ENCODE results near the gene PPP1R12C. TPM values are rescaled to one million over a fixed set of nuclear protein-coding genes. Genes with fewer than 3 reads are reported as not detected.

PPP1R12C gene
- total and polyA plus RNA-seq, 4 donors: 104 to 432 (median 176) TPM

GRCh38 chr19:55083004-55083850 lies 34.2 kb downstream of the PPP1R12C start:
- WGBS, 2 donors: 25 to 30% methylated on average over 41 to 42 of the region's 42 CpGs

GRCh38 chr19:55082020-55082851 lies 35.2 kb downstream of the PPP1R12C start:
- H3K27ac ChIP-seq (ENCODE audit: low read depth in 1 of 2, low read length in 2 of 2): no peak overlapping the region

More at GRCh38 chr19:55083004-55083850, 34.2 kb downstream of the PPP1R12C start:
- H3K4me1 ChIP-seq (ENCODE audit: control insufficient read depth in 1 of 2, insufficient read depth in 2 of 2, low read length in 2 of 2): no peaks in the 10 kb centered on the region
- H3K27ac ChIP-seq (ENCODE audit: low read depth in 1 of 2, low read length in 2 of 2): no peak overlapping the region
- intact Hi-C loops (cut with DNase I): no loop called here
- H3K36me3 ChIP-seq (ENCODE audit: control insufficient read depth in 1 of 2, insufficient read depth in 2 of 2, low read length in 1 of 2): no peaks in the 10 kb centered on the region
- ATAC-seq (ENCODE audit: low FRiP score) (no peak), DNase-seq (no peak)
- no peak overlapping the region for H3K4me3 ChIP-seq (ENCODE audit: low read length in 2 of 2)
- no peaks in the 10 kb centered on the region for H3K27me3 ChIP-seq (ENCODE audit: control insufficient read depth in 1 of 2, insufficient read depth in 2 of 2, low read length in 1 of 2)
- no peaks in the 10 kb centered on the region for H3K9me3 ChIP-seq (ENCODE audit: control insufficient read depth, low read length)

GRCh38 chr19:55081770-55082019 lies 35.7 kb downstream of the PPP1R12C start:
- H3K4me3 ChIP-seq (ENCODE audit: low read length in 2 of 2): no peak overlapping the region
- DNase-seq: no peak
- H3K27ac ChIP-seq (ENCODE audit: low read depth in 1 of 2, low read length in 2 of 2): no peak overlapping the region
- no peaks in the 10 kb centered on the region for H3K9me3 ChIP-seq (ENCODE audit: control insufficient read depth, low read length)
- intact Hi-C loops (cut with DNase I): no loop called here
- no peak for ATAC-seq (ENCODE audit: low FRiP score)
- H3K36me3 ChIP-seq (ENCODE audit: control insufficient read depth in 1 of 2, insufficient read depth in 2 of 2, low read length in 1 of 2): no peaks in the 10 kb centered on the region
- no peaks in the 10 kb centered on the region for H3K27me3 ChIP-seq (ENCODE audit: control insufficient read depth in 1 of 2, insufficient read depth in 2 of 2, low read length in 1 of 2)
- no peaks in the 10 kb centered on the region for H3K4me1 ChIP-seq (ENCODE audit: control insufficient read depth in 1 of 2, insufficient read depth in 2 of 2, low read length in 2 of 2)
- 3 to 5% methylated on average over 21 to 22 of the region's 22 CpGs for WGBS, 2 donors

More at GRCh38 chr19:55082020-55082851, 35.2 kb downstream of the PPP1R12C start:
- 4 to 7% methylated on average over 61 to 64 of the region's 64 CpGs for WGBS, 2 donors
- DNase-seq (no peak), ATAC-seq (ENCODE audit: low FRiP score) (no peak)
- Histone ChIP-seq H3K27me3 (ENCODE audit: control insufficient read depth in 1 of 2, insufficient read depth in 2 of 2, low read length in 1 of 2) (no peaks in the 10 kb centered on the region), H3K36me3 (ENCODE audit: control insufficient read depth in 1 of 2, insufficient read depth in 2 of 2, low read length in 1 of 2) (no peaks in the 10 kb centered on the region), H3K4me1 (ENCODE audit: control insufficient read depth in 1 of 2, insufficient read depth in 2 of 2, low read length in 2 of 2) (no peaks in the 10 kb centered on the region), H3K4me3 (ENCODE audit: low read length in 2 of 2) (no peak overlapping the region), H3K9me3 (ENCODE audit: control insufficient read depth, low read length) (no peaks in the 10 kb centered on the region)
- intact Hi-C loops (cut with DNase I): no loop called here

GRCh38 chr19:55080968-55081769 lies 36.3 kb downstream of the PPP1R12C start:
- intact Hi-C loops (cut with DNase I): no loop called here
- Histone ChIP-seq H3K4me1 (ENCODE audit: control insufficient read depth in 1 of 2, insufficient read depth in 2 of 2, low read length in 2 of 2) (no peaks in the 10 kb centered on the region), H3K36me3 (ENCODE audit: control insufficient read depth in 1 of 2, insufficient read depth in 2 of 2, low read length in 1 of 2) (no peaks in the 10 kb centered on the region), H3K9me3 (ENCODE audit: control insufficient read depth, low read length) (no peaks in the 10 kb centered on the region), H3K27me3 (ENCODE audit: control insufficient read depth in 1 of 2, insufficient read depth in 2 of 2, low read length in 1 of 2) (no peaks in the 10 kb centered on the region), H3K27ac (ENCODE audit: low read depth in 1 of 2, low read length in 2 of 2) (no peak overlapping the region), H3K4me3 (ENCODE audit: low read length in 2 of 2) (no peak overlapping the region)
- DNase-seq (peak; percentile 89 to 90), ATAC-seq (ENCODE audit: low FRiP score) (peak; percentile 64)
- 1 to 2% methylated on average over 58 to 60 of the region's 60 CpGs for WGBS, 2 donors

- peak in 1 of 2 donors; percentile 78 for DNase-seq
- Histone ChIP-seq H3K36me3 (ENCODE audit: control insufficient read depth in 1 of 2, insufficient read depth in 2 of 2, low read length in 1 of 2) (no peaks in the 10 kb centered on the region), H3K27ac (ENCODE audit: low read depth in 1 of 2, low read length in 2 of 2) (no peak overlapping the region), H3K4me1 (ENCODE audit: control insufficient read depth in 1 of 2, insufficient read depth in 2 of 2, low read length in 2 of 2) (no peaks in the 10 kb centered on the region), H3K9me3 (ENCODE audit: control insufficient read depth, low read length) (no peaks in the 10 kb centered on the region), H3K27me3 (ENCODE audit: control insufficient read depth in 1 of 2, insufficient read depth in 2 of 2, low read length in 1 of 2) (no peaks in the 10 kb centered on the region), H3K4me3 (ENCODE audit: low read length in 2 of 2) (no peak overlapping the region)
- peak; percentile 39 for ATAC-seq (ENCODE audit: low FRiP score)
- intact Hi-C loops (cut with DNase I): no loop called here
- WGBS, 2 donors: 2 to 4% methylated on average over 54 to 55 of the region's 55 CpGs
These were observed 37.1 kb downstream of the PPP1R12C start for GRCh38 chr19:55080121-55080967.

- DNase-seq (no peak), ATAC-seq (ENCODE audit: low FRiP score) (no peak)
- Histone ChIP-seq H3K4me3 (ENCODE audit: low read length in 2 of 2) (no peak overlapping the region), H3K27ac (ENCODE audit: low read depth in 1 of 2, low read length in 2 of 2) (no peak overlapping the region), H3K9me3 (ENCODE audit: control insufficient read depth, low read length) (no peaks in the 10 kb centered on the region), H3K27me3 (ENCODE audit: control insufficient read depth in 1 of 2, insufficient read depth in 2 of 2, low read length in 1 of 2) (no peaks in the 10 kb centered on the region), H3K36me3 (ENCODE audit: control insufficient read depth in 1 of 2, insufficient read depth in 2 of 2, low read length in 1 of 2) (no peaks in the 10 kb centered on the region), H3K4me1 (ENCODE audit: control insufficient read depth in 1 of 2, insufficient read depth in 2 of 2, low read length in 2 of 2) (no peaks in the 10 kb centered on the region)
- intact Hi-C loops (cut with DNase I): no loop called here
- 63 to 70% methylated on average over 19 of the region's 19 CpGs for WGBS, 2 donors
These were observed 37.9 kb downstream of the PPP1R12C start for GRCh38 chr19:55079400-55080038.

GRCh38 chr19:55078996-55079395 lies 38.4 kb downstream of the PPP1R12C start:
- 68 to 70% methylated on average over 4 to 5 of the region's 5 CpGs for WGBS, 2 donors
- DNase-seq (no peak), ATAC-seq (ENCODE audit: low FRiP score) (no peak)
- H3K36me3 ChIP-seq (ENCODE audit: control insufficient read depth in 1 of 2, insufficient read depth in 2 of 2, low read length in 1 of 2): no peaks in the 10 kb centered on the region
- H3K4me1 ChIP-seq (ENCODE audit: control insufficient read depth in 1 of 2, insufficient read depth in 2 of 2, low read length in 2 of 2): no peaks in the 10 kb centered on the region
- no peak overlapping the region for H3K4me3 ChIP-seq (ENCODE audit: low read length in 2 of 2)
- H3K27ac ChIP-seq (ENCODE audit: low read depth in 1 of 2, low read length in 2 of 2): no peak overlapping the region
- H3K9me3 ChIP-seq (ENCODE audit: control insufficient read depth, low read length): no peaks in the 10 kb centered on the region
- no peaks in the 10 kb centered on the region for H3K27me3 ChIP-seq (ENCODE audit: control insufficient read depth in 1 of 2, insufficient read depth in 2 of 2, low read length in 1 of 2)
- intact Hi-C loops (cut with DNase I): no loop called here
